ENCODE results near the gene DHRS12. TPM values are rescaled to one million over a fixed set of nuclear protein-coding genes. Genes with fewer than 3 reads are reported as not detected.

Gene DHRS12
- total RNA-seq, 1 experiment from 2014 or later, result 10.2 TPM

DNA sequence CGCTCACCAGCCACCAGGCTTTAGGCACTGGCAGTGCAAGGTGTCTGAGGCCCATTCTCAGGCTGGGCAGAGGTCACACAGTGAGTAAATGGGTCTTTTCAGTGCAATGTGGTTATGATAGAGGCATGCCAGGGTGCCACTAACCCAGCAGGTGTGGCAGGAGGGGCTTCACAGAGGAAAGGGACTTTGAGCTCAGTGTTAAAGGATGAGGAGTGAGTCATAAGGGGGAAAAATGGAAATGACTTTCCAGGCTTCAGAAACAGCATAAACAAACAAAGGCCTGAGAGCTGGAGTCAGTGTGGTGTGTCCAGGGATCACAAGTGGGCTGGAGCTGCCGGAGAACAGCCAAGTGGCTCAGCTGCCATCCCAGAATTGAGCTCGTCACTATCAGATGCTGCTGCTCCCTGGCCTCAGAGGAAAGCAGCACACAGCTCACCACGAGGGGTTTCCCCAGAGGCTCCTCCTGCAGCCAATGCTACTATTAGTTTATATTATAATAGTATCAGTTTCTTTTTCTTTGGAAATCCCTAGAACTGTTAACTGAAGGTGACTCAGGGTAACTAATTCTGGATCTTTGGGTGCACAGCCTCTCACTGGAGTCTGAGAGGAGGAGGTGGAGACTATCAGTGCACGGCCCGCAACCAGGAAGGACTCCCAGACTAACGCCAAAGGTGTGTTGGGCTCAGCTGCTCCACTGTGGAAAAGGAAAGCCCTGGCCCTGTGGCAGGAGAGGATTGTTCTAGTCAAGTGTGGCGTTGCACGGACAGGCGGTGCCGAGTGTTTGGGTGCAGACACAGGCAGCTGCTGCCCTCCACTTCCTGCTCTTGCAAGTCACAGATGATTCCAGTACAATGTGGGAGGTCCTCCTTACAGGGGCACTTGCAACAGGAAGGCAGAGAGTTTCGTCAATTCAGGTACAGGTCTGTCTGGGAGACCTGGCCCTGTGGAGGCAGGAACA, 39.5 kb downstream of the DHRS12 start:
- H3K27me3 Mint-ChIP-seq (ENCODE audit: low read depth), result no peaks in the 10 kb centered on the region
- ATAC-seq, result no peak
- H3K27ac Mint-ChIP-seq, result peak overlapping the region; percentile 47
- H3K36me3 Mint-ChIP-seq, result peaks cover 19% of the 10 kb centered on the region; the same call in 1 of the 2 replicates
- H3K4me1 Mint-ChIP-seq, result peaks cover 14% of the 10 kb centered on the region
- no peaks in the 10 kb centered on the region for H3K9me3 Mint-ChIP-seq
- POLR2A ChIA-PET, result no interaction called here
- DNase-seq (ENCODE audit: low spot score), result no peak
- TF ChIP-seq JAZF1 (CRISPR knock-in tag; IDR thresholded peaks at IDR 0.05) (no peak), ZMAT4 (CRISPR knock-in tag; IDR thresholded peaks at IDR 0.05) (no peak), SP1 (CRISPR knock-in tag; conservative IDR thresholded peaks at IDR 0.05) (no peak), E2F5 (CRISPR knock-in tag; IDR thresholded peaks at IDR 0.05) (no peak), ZNF671 (CRISPR knock-in tag; IDR thresholded peaks at IDR 0.05) (no peak)
- TF ChIP-seq, protein P1, sequence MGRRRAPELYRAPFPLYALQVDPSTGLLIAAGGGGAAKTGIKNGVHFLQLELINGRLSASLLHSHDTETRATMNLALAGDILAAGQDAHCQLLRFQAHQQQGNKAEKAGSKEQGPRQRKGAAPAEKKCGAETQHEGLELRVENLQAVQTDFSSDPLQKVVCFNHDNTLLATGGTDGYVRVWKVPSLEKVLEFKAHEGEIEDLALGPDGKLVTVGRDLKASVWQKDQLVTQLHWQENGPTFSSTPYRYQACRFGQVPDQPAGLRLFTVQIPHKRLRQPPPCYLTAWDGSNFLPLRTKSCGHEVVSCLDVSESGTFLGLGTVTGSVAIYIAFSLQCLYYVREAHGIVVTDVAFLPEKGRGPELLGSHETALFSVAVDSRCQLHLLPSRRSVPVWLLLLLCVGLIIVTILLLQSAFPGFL (CRISPR knock-in tag; IDR thresholded peaks at IDR 0.05; ENCODE audit: borderline replicate concordance), result no peak
- CTCF ChIA-PET, result interaction anchor here (0.6 to 1.5 kb wide), 3 partner anchors 33 to 1058 kb away, joined by 3 to 6 read pairs (median 3); no protein-coding TSS in a partner anchor
- no peak overlapping the region for H3K4me3 Mint-ChIP-seq

GRCh38 chr13:51763486-51763885, 40.5 kb downstream of the DHRS12 start:
- Mint-ChIP-seq H3K36me3 (peaks cover 24% of the 10 kb centered on the region; the same call in 1 of the 2 replicates), H3K4me1 (peaks cover 10% of the 10 kb centered on the region), H3K4me3 (no peak overlapping the region), H3K27ac (no peak overlapping the region), H3K27me3 (ENCODE audit: low read depth) (no peaks in the 10 kb centered on the region), H3K9me3 (no peaks in the 10 kb centered on the region)
- POLR2A ChIA-PET, result no interaction called here
- ATAC-seq (no peak), DNase-seq (ENCODE audit: low spot score) (no peak)
- CTCF ChIA-PET, result interaction anchor here (1.4 to 1.5 kb wide), 2 partner anchors 34 to 638 kb away, joined by 3 to 6 read pairs; no protein-coding TSS in a partner anchor
- TF ChIP-seq, protein P1 (CRISPR knock-in tag; IDR thresholded peaks at IDR 0.05; ENCODE audit: borderline replicate concordance), result no peak
- no peak for TF ChIP-seq ETV6 (CRISPR knock-in tag; IDR thresholded peaks at IDR 0.05)
- TF ChIP-seq ZNF532 (CRISPR knock-in tag; IDR thresholded peaks at IDR 0.05; ENCODE audit: borderline replicate concordance), result no peak

DNA sequence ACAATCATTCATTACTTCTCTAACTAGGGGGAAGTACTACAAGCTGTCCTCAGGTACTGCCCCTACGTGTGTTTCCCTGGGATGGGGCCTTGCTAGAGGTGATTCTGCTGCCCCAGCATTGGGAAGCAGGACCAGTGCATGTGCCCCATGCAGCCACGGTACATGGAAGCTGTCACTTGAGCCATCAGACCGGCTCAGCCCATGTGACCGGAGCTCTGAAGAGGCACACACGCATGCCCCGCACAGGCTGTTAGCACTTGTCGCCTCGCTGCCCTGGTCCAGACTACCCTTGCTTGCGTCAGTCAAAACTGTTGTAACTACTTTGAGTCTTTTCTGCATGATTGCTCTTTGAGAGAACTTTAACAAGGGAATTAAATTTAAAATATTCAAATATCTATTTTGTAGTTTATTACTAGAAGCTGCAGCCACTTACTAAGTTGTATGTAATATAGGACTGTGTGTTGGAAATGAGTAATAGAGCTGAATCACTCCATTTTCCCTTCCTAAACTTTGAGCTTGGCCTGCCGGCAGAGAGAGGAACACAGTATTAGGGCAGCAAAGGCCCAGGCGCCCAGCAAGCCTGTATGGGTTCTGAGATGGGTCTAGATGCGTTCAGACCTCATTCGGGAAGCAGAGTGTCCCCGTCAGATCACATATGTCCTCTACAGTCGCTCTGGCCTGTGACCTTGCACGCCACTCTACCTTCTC, 42.2 kb downstream of the DHRS12 start:
- H3K9me3 Mint-ChIP-seq, result no peaks in the 10 kb centered on the region
- H3K27ac Mint-ChIP-seq, result peak overlapping the region; percentile 4; the same call in 1 of the 2 replicates
- ChIA-PET POLR2A (no interaction called here), CTCF (interaction anchor here (0.6 kb wide), 1 partner anchor 58 kb away, joined by 3 read pairs; no protein-coding TSS in a partner anchor)
- peaks cover 31% of the 10 kb centered on the region; the same call in 1 of the 2 replicates for H3K36me3 Mint-ChIP-seq
- ATAC-seq, result no peak
- no peaks in the 10 kb centered on the region; the same call in 1 of the 2 replicates for H3K4me1 Mint-ChIP-seq
- no peaks in the 10 kb centered on the region for H3K27me3 Mint-ChIP-seq (ENCODE audit: low read depth)
- no peak for DNase-seq (ENCODE audit: low spot score)
- no peak overlapping the region for H3K4me3 Mint-ChIP-seq
- TF ChIP-seq FOXJ3 (CRISPR knock-in tag; IDR thresholded peaks at IDR 0.05; ENCODE audit: borderline replicate concordance), result no peak
- no peak for TF ChIP-seq ESRRA (CRISPR knock-in tag; IDR thresholded peaks at IDR 0.05; ENCODE audit: borderline replicate concordance)
- no peak for TF ChIP-seq RELA (CRISPR knock-in tag; IDR thresholded peaks at IDR 0.05; ENCODE audit: borderline replicate concordance)
- no peak for TF ChIP-seq CREM (CRISPR knock-in tag; IDR thresholded peaks at IDR 0.05)
- TF ChIP-seq HMGXB4 (CRISPR knock-in tag; IDR thresholded peaks at IDR 0.05), result no peak
- TF ChIP-seq ETV6 (CRISPR knock-in tag; IDR thresholded peaks at IDR 0.05), result no peak
- TF ChIP-seq E2F5 (CRISPR knock-in tag; IDR thresholded peaks at IDR 0.05), result no peak
- TF ChIP-seq ZNF396 (CRISPR knock-in tag; IDR thresholded peaks at IDR 0.05; ENCODE audit: borderline replicate concordance), result no peak
- no peak for TF ChIP-seq NR3C1 (CRISPR knock-in tag; conservative IDR thresholded peaks at IDR 0.05; ENCODE audit: low read depth)
- TF ChIP-seq SMAD3 (CRISPR knock-in tag; IDR thresholded peaks at IDR 0.05; ENCODE audit: borderline replicate concordance), result no peak
- no peak for TF ChIP-seq ZNF416 (CRISPR knock-in tag; IDR thresholded peaks at IDR 0.05)

Data from WTC11 (cell line).